Hematopoietic multipotent progenitor cell treated with erythropoietin and hydrocortisone succinate and interleukin-3 and kit ligand, for 15 days (in vitro differentiated cells): ENCODE measurements around the gene SIX5.
"Not testable (repeated sequence)": the region's sequence is repeated elsewhere in the genome, so short reads cannot be mapped to it uniquely, and the experiment has no call there.

Experiments used
- DNase-seq: peaks from one replicate; pipeline ENCODE4 v3.0.0-alpha.2; 2015; ENCODE audit warnings: low spot score

SIX5 gene

DNA sequence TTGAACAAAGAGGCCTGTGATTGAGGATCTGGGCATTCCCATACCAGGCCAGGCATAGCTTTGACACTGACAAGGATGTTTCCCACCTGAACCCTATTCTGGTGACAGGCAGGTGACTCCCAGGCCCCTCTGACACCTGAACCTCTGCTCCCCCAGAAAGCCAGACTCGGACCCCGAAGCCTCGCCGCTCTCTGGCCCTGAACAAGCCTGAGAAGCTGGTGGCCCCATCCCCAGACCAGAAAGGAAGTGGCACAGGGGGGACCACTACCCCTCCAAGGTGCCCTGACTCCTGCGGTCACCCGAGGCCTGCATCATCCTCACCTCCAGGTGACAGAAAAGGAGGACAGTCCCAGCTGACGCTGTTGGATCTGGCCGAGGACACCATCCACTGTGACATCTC, 14.7 kb downstream of the SIX5 start:
- DNase-seq, result no peak

DNA sequence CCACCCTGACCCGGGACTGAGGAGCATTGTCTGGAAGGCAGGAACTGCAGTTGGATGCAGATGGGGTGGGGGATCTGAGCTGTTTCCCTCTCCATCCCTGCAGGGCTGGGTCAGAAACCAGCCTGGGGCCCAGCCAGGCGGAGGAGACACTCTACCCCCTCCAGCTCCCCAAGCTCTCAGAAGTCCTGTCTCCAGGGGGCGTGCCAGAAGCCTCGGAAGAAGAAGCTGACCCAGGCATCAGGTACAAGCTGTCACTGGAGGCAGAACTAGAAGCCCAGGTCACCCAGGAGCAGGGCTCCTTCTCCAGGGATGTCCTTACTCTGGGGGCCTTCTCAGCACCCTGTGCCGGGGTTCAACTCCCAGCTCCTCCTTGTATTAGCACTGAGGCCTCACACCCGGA, 15.5 kb downstream of the SIX5 start:
- no peak for DNase-seq

DNA sequence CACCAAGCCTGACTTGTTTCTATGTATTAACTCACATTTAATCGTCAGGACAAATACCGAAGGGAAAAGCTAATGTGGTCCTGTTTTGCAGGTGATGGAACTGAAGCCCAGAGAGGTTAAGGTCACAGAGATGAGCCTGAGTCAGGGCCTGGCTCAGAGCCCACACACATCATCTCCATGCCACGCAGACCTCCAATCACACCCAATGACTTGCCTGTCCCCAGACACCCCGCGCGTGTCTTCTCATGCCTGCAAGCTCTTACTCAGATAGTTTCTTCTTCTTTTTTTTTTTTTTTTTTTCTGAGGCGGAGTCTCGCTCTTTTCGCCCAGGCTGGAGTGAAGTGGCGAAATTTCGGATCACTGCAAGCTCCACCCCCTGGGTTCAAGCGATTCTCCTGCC, 16.4 kb downstream of the SIX5 start:
- peak; percentile 25 for DNase-seq

DNA sequence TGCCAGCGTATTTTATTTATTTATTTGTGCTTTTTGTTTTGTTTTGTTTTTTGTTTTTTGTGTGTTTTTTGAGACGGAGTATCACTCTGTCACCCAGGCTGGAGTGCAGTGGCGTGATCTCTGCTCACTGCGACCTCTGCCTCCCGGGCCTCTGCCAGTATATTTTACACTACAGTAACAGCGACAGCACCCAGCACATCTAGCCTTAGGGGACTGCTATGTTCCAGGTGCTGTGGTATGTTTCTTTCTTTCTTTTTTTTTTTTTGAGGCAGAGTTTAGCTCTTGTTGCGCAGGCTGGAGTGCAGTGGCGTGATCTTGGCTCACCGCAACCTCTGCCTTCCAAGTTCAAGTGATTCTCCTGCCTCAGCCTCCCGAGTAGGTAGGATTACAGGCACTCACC, 17.6 kb downstream of the SIX5 start:
- DNase-seq, result not testable (repeated sequence)

DNA sequence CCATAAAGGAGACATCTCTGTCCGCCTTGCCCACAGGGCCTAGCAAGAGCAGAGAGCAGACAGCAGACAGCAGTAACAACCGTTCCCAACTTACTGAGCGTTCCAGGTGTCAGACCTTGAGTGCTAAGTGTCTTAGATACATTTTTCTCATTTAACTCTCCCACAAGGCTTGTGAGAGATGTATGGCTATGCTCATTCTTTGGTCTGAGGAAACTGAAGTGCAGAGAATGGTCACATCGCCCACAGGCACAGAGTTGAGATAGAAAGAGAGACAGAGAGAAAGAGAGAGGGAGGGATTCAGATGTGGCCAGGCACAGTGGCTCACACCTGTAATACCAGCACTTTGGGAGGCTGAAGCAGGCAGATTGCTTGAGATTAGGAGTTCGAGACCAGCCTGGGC, 21.5 kb downstream of the SIX5 start:
- DNase-seq, result no peak

DNA sequence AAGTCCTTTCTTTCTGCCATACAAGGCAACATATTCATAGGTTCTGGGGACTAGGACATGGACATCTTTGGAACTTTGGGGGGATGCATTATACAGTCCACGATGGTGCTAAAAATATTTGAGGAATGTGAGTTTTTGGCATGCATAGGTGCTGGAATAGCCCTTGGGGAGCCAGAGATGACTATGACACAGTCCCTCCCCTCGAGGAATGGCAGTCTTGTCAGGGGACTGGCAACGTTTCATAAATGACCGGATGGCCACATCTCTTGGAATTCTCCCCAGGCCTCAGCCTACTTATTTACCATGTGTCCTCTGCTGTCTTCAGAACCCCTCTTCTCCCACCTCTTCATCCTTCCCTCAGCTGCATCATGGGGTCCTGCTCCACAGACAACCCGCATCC, 22.2 kb downstream of the SIX5 start:
- DNase-seq, result no peak

DNA sequence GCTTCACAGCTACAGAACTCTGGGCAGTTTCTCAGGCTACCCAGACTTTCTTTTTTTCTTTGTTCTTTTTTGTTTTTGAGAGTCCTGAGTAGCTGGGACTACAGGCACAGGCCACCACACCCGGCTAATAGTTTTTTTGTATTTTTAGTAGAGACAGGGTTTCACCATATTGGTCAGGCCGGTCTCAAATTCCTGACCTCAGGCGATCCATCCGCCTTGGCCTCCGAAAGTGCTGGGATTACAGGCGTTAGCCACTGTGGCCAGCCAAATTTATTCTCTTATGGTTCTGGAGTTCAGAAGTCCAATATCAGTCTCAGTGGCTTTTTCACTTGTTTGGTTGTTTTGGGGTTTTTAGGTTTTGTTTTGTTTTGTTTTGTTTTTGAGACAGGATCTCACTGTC, 23.4 kb downstream of the SIX5 start:
- DNase-seq, result no peak

DNA sequence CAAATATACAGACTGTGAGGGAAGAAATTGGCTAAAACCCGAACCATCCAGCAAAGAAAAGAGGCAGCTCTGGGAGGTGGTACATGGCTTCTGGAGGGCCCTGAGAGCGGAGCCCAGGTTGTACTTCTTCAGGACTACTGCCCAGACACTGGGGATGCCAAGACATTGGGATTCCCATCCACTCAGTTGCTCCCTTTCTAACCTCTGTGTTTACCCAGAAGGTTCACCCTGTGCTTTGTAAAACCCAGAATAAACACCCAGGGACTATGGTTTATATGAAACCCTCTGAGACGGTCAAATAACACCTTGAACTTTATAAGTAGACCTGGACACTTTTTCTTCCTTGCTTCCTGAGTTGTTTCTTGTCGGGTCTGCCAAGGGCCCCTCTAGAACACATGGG, 26.1 kb downstream of the SIX5 start:
- DNase-seq, result no peak

DNA sequence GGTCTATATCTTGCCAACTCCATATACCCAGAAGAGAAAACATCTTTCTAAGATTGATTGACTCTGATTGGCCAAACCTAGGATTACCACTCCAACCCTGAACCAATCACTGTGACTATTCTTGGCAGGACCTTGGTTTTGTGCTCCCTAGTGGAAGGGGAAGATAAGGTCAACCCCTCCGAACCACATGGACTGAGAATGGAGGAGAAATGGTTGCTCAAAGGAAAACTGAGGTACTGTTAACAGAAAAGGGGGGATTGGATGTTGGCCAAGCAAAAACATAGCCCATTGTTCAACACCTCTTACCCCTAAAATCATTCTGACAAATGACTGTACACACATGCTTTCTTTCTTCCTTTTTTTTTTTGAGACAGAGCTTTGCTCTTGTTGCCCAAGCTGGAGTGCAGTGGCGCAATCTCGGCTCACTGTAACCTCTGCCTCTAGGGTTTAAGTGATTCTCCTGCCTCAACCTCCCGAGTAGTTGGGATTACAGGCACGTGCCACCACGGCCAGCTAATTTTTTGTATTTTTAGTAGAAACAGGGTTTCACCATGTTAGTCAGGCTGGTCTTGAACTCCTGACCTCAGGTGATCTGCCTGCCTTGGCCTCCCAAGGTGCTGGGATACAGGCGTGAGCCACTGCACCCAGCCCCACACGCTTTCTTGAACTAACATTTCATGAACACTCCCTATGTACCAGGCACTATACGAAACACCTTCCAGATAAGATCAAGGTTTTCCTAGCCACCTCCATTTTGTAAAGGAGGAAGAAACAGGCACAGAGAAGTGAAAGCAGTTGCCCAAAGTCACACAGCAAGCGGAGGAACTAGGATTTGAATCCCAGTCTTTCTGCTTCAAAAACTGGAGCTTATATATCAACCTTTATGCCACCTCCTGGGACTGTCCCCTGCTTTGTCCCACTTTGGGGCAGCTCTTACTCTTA, 29.3 kb downstream of the SIX5 start:
- no peak for DNase-seq

DNA sequence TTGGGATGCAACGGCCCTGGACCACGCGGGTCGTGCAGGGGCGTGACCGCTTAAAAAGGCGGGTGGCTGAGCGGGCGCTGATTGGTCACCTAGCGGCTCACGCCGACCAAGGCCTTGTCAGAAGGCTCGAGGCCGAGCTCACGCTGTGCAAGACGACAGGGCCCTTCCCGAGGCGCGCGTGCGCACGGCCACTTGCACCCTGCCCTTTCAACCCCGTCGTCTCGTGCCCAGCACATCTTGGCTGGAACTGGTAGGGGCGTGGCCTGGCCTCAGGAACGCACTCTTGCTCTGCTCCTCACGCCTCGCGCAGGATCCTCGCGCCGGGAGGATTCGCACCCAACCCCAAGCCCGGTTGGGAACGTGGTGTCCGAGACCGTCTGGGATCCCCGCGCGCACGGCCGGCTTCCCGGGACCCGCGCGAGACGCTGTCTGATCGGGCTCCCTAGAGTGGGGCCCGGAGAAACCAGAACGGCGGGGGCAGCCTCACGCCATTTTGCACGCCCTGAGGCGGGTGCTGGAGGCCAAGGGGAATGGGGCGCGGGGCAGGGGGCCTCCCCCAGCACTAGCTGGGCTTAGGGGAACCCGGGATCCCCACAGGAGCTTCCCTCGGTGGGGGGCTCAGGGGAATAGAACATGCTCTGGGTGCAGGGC, 35.8 kb downstream of the SIX5 start, which contains the start of gene MEIOSIN:
MEIOSIN (plus strand) TSS at position 280 of the 651 bp plus-strand sequence. CDS start 1,938 bp downstream, outside the sequence.
- no peak for DNase-seq

DNA sequence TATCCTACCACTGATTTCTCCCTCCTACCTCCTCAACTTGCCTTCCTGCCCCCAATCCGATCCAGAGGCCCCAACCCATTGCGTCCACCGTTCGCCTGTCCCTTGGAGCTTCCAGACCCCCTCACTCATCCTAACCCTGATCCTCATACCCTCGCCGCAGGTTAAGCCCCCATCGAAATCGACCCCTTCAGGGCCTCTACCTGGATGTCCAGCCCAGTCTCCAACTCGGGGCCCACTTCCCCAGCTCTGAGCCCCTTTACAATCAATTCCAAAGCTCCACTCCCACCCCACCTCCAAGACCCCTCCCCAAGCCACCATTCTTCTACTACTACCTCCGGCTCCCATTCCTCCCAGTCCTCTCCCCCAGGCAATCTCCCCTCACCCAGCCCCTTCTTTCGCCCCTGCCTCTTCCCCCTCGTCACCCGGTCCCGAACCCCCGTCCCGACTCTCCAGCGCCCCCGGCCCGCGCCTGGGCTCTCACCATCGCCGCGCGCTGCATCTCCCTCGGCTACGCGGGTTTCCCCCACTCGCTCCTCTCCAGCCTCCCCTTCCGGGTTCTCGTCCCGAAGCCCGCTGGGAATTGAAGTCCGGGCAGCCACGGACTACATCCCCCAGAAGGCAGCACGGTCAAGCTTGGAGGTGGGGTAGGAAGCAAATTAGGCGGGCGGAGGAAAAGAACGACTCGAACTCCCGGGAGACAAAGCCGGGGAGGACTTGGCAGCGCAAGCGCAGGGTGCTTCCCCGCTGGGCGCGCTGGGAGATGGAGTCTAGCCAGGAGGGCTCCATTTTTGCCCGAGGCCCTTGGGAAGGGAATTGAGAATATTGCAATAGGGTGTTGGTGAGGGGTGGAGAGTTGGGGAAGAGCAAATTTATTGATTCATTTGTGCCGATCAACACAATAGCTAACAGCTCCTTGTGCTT, 38.4 kb downstream of the SIX5 start, which contains the start of gene FBXO46:
FBXO46 (minus strand) TSS at position 529 of the 921 bp plus-strand sequence. CDS start 17,401 bp downstream, outside the sequence.
- DNase-seq, result peak; percentile 90

DNA sequence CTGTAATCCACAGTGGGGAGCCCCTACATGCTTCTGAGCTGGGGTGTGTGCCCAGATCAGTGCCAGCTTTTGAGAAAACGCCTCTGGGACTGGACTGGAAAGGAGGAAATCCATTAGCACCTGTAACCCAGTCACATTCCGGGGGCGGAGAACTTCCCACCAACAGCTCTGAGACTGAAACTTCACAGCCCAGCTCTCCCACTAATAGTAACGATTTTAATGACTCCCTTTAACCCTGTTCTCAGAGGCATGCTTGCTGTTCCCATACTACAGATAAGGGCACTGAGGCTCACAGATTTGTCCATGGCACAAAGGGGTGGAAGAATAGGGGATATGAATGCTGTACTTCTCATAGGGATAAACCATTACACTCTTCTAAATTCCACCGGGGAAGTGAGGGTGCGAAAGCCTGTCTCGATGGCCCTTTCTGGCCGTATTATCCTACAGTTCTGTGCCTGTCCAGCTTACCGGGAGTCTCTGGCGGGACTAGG, 39.2 kb downstream of the SIX5 start:
- no peak for DNase-seq

DNA sequence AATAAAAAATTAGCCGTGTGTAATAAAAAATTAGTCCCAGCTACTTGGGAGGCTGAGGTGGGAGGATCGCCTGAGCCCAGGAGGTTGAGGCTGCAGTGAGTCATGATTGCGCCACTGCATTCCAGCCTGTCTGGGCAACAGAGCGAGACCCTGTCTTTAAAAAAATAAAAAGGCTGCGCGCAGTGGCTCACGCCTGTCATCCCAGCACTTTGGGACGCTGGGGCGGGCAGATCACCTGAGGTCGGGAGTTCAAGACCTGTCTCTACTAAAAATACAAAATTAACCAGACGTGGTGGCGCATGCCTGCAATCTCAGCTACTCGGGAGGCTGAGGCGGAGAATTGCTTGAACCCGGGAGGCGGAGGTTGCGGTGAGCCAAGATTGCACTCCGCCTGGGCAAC, 40.4 kb downstream of the SIX5 start:
- DNase-seq, result not testable (repeated sequence)

DNA sequence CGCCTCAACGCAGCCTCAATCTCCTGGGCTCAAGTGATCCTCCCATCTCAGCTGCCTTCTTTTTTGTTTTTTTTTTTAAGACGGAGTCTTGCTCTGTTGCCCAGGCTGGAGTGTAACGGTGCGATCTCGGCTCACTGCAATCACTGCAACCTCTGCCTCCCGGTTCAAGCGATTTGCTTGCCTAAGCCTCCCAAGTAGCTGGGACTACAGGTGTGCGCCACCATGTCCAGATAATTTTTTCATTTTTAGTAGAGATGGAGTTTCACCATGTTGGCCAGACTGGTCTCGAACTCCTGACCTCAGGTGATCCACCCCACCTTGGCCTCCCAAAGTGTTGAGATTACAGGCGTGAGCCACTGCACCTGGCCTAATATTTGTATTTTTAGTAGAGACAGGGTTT, 49.0 kb downstream of the SIX5 start:
- DNase-seq, result not testable (repeated sequence)

DNA sequence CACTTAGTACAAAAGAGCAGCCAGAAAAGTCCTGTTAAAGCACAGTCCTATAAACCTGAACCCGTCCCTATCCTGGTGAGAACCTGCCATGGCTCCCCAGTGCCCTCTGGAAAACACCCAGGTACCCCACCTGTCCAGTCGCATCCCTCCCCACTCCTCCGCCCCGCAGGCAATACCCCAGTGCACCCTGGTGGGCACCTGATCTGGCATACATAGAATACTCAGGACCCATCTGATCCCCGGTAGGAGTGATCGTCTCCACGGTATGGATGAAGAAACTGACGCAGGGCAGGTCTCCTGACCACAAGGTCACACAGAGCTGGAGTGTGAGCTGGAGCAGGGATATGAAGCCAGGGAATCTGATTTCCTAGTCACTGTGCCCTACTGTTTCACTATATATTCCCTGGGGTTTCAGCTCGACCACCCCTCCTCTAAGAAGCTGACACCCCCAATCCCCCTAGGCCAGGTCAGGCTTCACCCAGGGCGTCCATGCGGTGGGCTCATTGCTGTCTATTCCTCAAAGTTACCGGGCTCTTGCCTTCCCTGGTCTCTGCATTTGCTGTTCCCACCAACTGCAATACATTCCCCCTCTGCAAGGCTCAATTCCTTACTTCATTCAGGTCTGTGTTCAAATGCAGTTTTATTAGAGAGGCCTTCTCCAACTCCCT, 50.9 kb downstream of the SIX5 start:
- no peak for DNase-seq

DNA sequence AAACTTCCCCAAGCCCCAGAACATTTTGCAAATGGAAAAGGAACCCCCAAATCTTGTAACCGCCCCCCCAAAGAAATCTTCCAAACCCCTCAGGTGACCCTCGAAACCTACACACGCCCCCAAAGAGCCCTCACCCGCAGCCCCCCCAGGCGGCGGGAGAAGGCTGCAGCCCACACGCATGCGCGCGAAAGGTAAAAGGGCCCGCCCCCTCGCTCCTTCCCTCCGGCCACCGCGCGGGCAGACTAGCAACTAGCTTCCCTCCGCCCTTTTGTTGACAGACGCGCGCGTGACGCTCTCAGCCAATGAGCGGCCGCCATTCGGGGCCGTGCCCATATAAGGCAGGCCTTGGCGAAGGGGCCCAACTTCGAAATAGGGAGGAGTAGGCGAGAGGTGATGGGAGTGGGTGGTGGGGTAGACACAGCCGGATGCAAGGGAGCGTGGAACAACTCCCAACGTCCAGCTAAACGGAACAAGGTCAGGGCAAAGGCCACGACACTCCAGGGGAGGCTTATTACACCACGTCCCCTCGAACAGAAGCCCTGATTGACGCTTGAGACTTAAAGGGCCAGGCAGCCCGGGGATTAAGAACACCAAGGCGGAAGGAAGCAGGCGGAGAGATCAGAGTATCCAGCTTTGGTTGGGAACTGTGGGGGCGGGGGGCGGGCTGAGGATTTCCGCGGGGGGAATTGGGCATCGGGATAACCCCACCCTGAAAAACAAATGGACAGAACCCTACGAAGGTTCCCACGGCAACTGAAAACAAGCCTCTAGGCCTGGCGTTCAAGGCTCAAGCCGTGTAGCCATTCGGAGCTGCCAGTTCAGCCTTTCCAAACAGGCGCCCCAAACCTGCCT, 51.7 kb downstream of the SIX5 start:
- DNase-seq, result peak; percentile 96

DNA sequence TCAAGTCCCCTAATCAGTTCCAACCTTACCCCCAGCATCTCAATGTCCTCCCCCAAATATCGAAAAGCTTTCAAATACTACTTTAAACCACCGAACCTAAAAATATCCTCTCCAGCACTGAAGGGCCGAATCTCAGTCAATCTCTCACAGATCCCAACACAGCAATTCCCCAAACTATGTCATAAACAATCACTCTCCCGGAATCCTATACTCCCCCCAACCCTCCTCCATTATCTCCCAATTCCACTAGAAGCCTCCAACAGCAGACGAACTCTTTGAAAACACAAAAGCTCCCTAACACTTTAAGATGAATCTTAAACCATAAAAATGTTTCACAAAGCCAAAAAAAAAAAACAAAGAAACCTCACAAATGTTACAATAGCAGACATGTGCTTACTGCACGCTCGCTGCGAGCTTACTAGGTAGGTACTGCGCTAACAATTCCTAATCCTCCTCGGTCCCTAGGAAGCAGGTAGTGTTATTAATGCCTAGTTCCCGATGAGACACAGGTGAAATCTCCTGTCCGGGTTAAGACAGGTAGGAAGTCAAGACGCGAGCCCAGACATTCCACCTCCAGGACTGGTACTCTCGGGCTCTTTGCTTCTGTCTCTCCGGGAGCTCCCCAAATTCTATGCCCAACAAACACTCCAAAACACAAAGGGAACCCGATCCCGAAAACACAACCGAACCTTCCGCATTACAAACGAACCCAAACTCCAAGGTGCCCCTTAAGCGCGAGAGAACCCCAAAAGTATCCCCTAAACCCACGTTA, 52.5 kb downstream of the SIX5 start:
- DNase-seq, result no peak

DNA sequence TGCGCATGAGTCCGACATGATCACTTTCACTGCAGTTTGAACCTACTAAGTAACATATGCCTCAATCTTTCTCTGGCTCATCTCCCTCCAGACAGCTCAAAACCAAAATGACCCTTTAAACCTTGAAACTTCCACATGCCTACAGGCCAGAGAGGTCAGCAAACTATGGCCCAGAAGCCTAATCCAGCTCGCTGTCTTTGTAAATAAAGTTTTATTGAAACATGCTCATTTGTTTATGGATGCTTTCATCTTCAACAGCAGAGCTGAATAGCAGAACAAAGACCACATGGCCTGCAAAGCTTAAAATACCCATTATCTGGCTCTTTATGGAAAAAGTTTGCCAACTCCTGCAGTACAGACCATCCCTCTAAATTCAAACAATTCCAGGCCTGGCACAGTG, 53.9 kb downstream of the SIX5 start:
- DNase-seq, result no peak
